HEK293T (cell line): ENCODE data around the gene TUSC1.

ENCODE experiments used
- BHLHE40 ChIP-seq: fragments of 450-650 bp; IDR thresholded peaks from 2 replicates; pipeline ENCODE4 v1.6.1; 2016; ENCODE audit warnings: mild to moderate bottlenecking, moderate library complexity, borderline replicate concordance
- CTBP1 ChIP-seq: fragments of 450-650 bp; IDR thresholded peaks from 2 replicates; pipeline ENCODE4 v1.6.1; 2016; ENCODE audit warnings: borderline replicate concordance
- FOXK2 ChIP-seq: fragments of 450-650 bp; IDR thresholded peaks from 2 replicates; pipeline ENCODE4 v1.6.1; 2016; ENCODE audit warnings: mild to moderate bottlenecking
- HDGF ChIP-seq: fragments of 450-650 bp; IDR thresholded peaks from 2 replicates; pipeline ENCODE4 v1.6.1; 2017; ENCODE audit warnings: antibody characterized with exemption, borderline replicate concordance
- L3MBTL2 ChIP-seq: fragments of 450-650 bp; conservative IDR thresholded peaks from 2 replicates; pipeline ENCODE4 v1.6.1; 2016; ENCODE audit warnings: mild to moderate bottlenecking
- SP1 ChIP-seq: fragments of 450-650 bp; IDR thresholded peaks from 2 replicates; pipeline ENCODE4 v1.6.1; 2017
- TARDBP ChIP-seq: fragments of 450-650 bp; IDR thresholded peaks from 2 replicates; pipeline ENCODE4 v1.6.1; 2016

- TF ChIP-seq BHLHE40 (no peak), FOXK2 (no peak), SP1 (no peak), HDGF (no peak), TARDBP (no peak), L3MBTL2 (no peak), CTBP1 (no peak)
These were observed 46.2 kb upstream of the TUSC1 start for GRCh38 chr9:25724424-25724823.
